ENCODE measurements around the gene ORC5.

The ORC5 gene

DNA sequence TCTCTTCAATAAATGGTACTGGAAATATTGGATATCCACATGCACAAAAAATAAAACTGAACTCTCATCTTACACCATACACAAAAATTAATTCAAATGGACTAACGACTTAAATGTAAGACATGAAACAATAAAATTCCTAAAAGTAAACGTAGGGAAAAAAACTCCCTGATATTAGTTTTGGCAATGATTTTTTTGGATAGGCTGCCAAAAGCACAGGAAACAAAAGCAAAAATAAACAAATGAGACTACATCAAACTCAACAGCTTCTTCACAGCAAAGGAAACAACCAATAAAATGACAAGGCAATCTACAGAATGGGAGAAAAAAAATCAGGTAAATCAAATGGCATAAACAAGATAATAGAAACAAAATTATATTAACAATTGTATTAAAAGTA is 65.7 kb downstream of the ORC5 start:
- peaks cover 4% of the 10 kb centered on the region; the same call in 1 of the 2 replicates for H3K9me3 ChIP-seq (ENCODE audit: low read length)
- H3K27ac ChIP-seq (ENCODE audit: low read depth, low read length, poor library complexity, severe bottlenecking) = no peak overlapping the region
- no peak for TF ChIP-seq EZH2 (IDR thresholded peaks at IDR 0.05; ENCODE audit: borderline replicate concordance, low read length)

DNA sequence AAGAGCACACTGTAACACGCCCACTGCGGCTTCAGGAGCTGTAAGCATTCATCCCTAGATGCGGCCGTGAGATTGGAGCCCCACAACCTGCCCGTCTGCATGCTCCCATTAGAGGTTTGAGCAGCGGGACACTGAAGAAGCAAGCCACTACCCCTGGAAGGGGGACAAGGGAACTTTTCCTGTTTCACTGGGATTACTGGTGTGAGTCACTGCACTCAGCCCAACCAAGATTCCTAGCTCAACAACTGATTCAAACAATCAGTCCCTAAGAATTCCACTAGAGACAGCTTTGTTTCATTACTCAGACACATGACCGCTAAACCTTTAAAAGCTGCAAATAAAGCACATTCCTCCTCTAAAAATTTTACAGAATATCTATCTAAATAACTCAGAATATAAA is 69.8 kb downstream of the ORC5 start:
- Histone ChIP-seq H3K27ac (ENCODE audit: low read depth, low read length, poor library complexity, severe bottlenecking) (no peak overlapping the region), H3K4me1 (ENCODE audit: insufficient read depth, low read length, severe bottlenecking) (no peaks in the 10 kb centered on the region), H3K79me2 (ENCODE audit: insufficient read depth, low read length) (no peaks in the 10 kb centered on the region), H3K36me3 (ENCODE audit: insufficient read depth, low read length) (peaks cover 65% of the 10 kb centered on the region), H4K20me1 (ENCODE audit: insufficient read depth, low read length) (no peaks in the 10 kb centered on the region), H3K4me3 (ENCODE audit: low read depth, low read length, poor library complexity, severe bottlenecking) (no peak overlapping the region), H3K9me2 (ENCODE audit: low read depth, low read length) (no peaks in the 10 kb centered on the region), H3K9me3 (ENCODE audit: low read length) (no peaks in the 10 kb centered on the region), H3K9ac (ENCODE audit: low read length) (no peak overlapping the region), H3K27me3 (ENCODE audit: insufficient read depth, low read length) (no peaks in the 10 kb centered on the region), H3K4me2 (ENCODE audit: low read length) (no peak overlapping the region), H3F3A (ENCODE audit: insufficient read depth, low read length) (no peaks in the 10 kb centered on the region), H2AFZ (ENCODE audit: low read length) (no peak overlapping the region)
- TF ChIP-seq EZH2 (IDR thresholded peaks at IDR 0.05; ENCODE audit: borderline replicate concordance, low read length) = no peak
- TF ChIP-seq, protein P1, sequence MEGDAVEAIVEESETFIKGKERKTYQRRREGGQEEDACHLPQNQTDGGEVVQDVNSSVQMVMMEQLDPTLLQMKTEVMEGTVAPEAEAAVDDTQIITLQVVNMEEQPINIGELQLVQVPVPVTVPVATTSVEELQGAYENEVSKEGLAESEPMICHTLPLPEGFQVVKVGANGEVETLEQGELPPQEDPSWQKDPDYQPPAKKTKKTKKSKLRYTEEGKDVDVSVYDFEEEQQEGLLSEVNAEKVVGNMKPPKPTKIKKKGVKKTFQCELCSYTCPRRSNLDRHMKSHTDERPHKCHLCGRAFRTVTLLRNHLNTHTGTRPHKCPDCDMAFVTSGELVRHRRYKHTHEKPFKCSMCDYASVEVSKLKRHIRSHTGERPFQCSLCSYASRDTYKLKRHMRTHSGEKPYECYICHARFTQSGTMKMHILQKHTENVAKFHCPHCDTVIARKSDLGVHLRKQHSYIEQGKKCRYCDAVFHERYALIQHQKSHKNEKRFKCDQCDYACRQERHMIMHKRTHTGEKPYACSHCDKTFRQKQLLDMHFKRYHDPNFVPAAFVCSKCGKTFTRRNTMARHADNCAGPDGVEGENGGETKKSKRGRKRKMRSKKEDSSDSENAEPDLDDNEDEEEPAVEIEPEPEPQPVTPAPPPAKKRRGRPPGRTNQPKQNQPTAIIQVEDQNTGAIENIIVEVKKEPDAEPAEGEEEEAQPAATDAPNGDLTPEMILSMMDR (IDR thresholded peaks at IDR 0.05; ENCODE audit: low read length) = no peak

More for the DNA sequence above, 65.7 kb downstream of the ORC5 start:
- Histone ChIP-seq H3K27me3 (ENCODE audit: insufficient read depth, low read length) (no peaks in the 10 kb centered on the region), H2AFZ (ENCODE audit: low read length) (no peak overlapping the region), H3K4me2 (ENCODE audit: low read length) (no peak overlapping the region), H3K4me1 (ENCODE audit: insufficient read depth, low read length, severe bottlenecking) (no peaks in the 10 kb centered on the region), H3K9ac (ENCODE audit: low read length) (no peak overlapping the region), H4K20me1 (ENCODE audit: insufficient read depth, low read length) (no peaks in the 10 kb centered on the region), H3K36me3 (ENCODE audit: insufficient read depth, low read length) (peaks cover 60% of the 10 kb centered on the region), H3K9me2 (ENCODE audit: low read depth, low read length) (no peaks in the 10 kb centered on the region), H3K79me2 (ENCODE audit: insufficient read depth, low read length) (no peaks in the 10 kb centered on the region), H3K4me3 (ENCODE audit: low read depth, low read length, poor library complexity, severe bottlenecking) (no peak overlapping the region), H3F3A (ENCODE audit: insufficient read depth, low read length) (no peaks in the 10 kb centered on the region)

DNA sequence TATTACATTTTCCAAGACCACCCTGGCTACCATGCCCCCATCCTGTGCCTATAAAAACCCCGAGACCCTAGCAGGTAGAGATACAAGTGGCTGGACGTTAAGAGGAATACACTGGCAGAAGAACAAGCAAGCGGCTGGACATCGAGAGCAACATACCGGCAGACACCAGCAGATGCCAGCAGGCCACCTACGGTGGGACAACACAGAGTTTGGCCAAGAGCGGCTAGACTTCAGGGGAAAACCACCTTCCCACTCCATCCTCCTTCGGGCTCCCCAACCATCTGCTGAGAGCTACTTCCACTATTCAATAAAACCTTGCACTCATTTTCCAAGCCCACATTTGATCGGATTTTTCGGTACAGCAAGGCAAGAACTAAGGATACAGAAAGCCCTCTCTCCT is 70.3 kb downstream of the ORC5 start:
- no peaks in the 10 kb centered on the region for H3K9me2 ChIP-seq (ENCODE audit: low read depth, low read length)
- H4K20me1 ChIP-seq (ENCODE audit: insufficient read depth, low read length) = no peaks in the 10 kb centered on the region
- H3K4me2 ChIP-seq (ENCODE audit: low read length) = no peak overlapping the region
- no peak overlapping the region for H3K27ac ChIP-seq (ENCODE audit: low read depth, low read length, poor library complexity, severe bottlenecking)
- peaks cover 65% of the 10 kb centered on the region for H3K36me3 ChIP-seq (ENCODE audit: insufficient read depth, low read length)
- no peak overlapping the region for H3K9ac ChIP-seq (ENCODE audit: low read length)
- TF ChIP-seq, protein P1 (IDR thresholded peaks at IDR 0.05; ENCODE audit: low read length) = no peak
- TF ChIP-seq EZH2 (IDR thresholded peaks at IDR 0.05; ENCODE audit: borderline replicate concordance, low read length) = no peak
- H3K27me3 ChIP-seq (ENCODE audit: insufficient read depth, low read length) = no peaks in the 10 kb centered on the region
- no peaks in the 10 kb centered on the region for H3K79me2 ChIP-seq (ENCODE audit: insufficient read depth, low read length)
- no peak overlapping the region for H2AFZ ChIP-seq (ENCODE audit: low read length)
- no peak overlapping the region for H3K4me3 ChIP-seq (ENCODE audit: low read depth, low read length, poor library complexity, severe bottlenecking)
- no peaks in the 10 kb centered on the region for H3F3A ChIP-seq (ENCODE audit: insufficient read depth, low read length)
- H3K4me1 ChIP-seq (ENCODE audit: insufficient read depth, low read length, severe bottlenecking) = no peaks in the 10 kb centered on the region
- no peaks in the 10 kb centered on the region for H3K9me3 ChIP-seq (ENCODE audit: low read length)

DNA sequence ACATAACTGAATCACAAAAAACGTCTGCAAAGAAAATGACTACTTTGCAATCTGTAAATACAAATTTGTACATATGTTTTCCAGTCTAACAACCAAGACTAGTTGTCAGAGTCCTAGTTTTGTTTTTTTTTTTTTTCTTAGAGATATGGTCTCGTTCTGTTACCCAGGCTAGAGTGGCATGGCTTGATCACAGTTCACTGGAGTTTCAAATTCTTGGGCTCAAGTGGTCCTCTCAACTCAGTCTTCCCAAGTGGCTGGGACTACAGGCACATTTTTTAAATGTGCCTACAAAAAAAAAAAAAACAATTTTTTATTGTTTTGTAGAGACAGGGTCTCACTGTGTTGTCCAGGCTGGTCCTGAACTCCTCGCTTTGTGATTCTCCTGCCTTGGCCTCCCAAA is 70.8 kb downstream of the ORC5 start:
- Histone ChIP-seq H3K4me1 (ENCODE audit: insufficient read depth, low read length, severe bottlenecking) (no peaks in the 10 kb centered on the region), H3K27me3 (ENCODE audit: insufficient read depth, low read length) (no peaks in the 10 kb centered on the region), H3K9ac (ENCODE audit: low read length) (no peak overlapping the region), H4K20me1 (ENCODE audit: insufficient read depth, low read length) (no peaks in the 10 kb centered on the region), H3K36me3 (ENCODE audit: insufficient read depth, low read length) (peaks cover 66% of the 10 kb centered on the region), H3K79me2 (ENCODE audit: insufficient read depth, low read length) (no peaks in the 10 kb centered on the region), H3K9me3 (ENCODE audit: low read length) (no peaks in the 10 kb centered on the region), H3K4me3 (ENCODE audit: low read depth, low read length, poor library complexity, severe bottlenecking) (no peak overlapping the region), H3K4me2 (ENCODE audit: low read length) (no peak overlapping the region), H3K27ac (ENCODE audit: low read depth, low read length, poor library complexity, severe bottlenecking) (no peak overlapping the region), H3K9me2 (ENCODE audit: low read depth, low read length) (no peaks in the 10 kb centered on the region), H3F3A (ENCODE audit: insufficient read depth, low read length) (no peaks in the 10 kb centered on the region), H2AFZ (ENCODE audit: low read length) (no peak overlapping the region)
- no peak for TF ChIP-seq EZH2 (IDR thresholded peaks at IDR 0.05; ENCODE audit: borderline replicate concordance, low read length)
- TF ChIP-seq, protein P1 (IDR thresholded peaks at IDR 0.05; ENCODE audit: low read length) = no peak

Measured in OCI-LY1 (cell line).